ENCODE results near the gene DNAI1.
"Not testable (repeated sequence)": the region's sequence is repeated elsewhere in the genome, so short reads cannot be mapped to it uniquely, and the experiment has no call there.

Gene DNAI1

DNA sequence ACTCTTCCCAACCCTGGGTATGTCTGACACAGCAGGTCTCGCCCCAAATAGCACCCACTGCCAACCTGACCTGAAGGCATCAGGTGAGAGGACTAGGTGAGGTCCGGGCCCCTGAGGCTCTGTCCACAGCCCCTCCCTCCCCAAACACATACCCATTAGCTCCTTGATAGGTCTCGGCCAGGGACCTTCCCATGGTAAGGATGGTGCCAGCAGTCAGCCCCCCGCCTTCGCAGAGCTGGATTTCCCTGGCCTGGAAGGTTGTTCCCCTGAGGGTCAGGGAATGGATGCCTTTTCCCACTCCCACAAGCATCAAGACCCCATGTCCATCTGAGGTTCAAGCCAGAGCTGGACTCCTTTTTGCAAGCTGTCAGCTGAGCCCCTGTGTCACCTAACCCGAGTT, 61.5 kb downstream of the DNAI1 start:
- Histone ChIP-seq H3K4me1 (ENCODE audit: control insufficient read depth, insufficient read depth, low read length, unreplicated experiment) (no peaks in the 10 kb centered on the region), H3K27ac (ENCODE audit: low read depth, low read length) (no peak overlapping the region), H3K27me3 (ENCODE audit: insufficient read depth, low read length) (peaks cover 61% of the 10 kb centered on the region), H3K36me3 (ENCODE audit: insufficient read depth, low read length) (no peaks in the 10 kb centered on the region), H3K79me2 (ENCODE audit: control insufficient read depth, insufficient read depth, low read length, unreplicated experiment) (no peaks in the 10 kb centered on the region), H3K4me3 (ENCODE audit: low read depth, low read length) (no peak overlapping the region), H2AFZ (ENCODE audit: low read length, unreplicated experiment) (no peak overlapping the region)

DNA sequence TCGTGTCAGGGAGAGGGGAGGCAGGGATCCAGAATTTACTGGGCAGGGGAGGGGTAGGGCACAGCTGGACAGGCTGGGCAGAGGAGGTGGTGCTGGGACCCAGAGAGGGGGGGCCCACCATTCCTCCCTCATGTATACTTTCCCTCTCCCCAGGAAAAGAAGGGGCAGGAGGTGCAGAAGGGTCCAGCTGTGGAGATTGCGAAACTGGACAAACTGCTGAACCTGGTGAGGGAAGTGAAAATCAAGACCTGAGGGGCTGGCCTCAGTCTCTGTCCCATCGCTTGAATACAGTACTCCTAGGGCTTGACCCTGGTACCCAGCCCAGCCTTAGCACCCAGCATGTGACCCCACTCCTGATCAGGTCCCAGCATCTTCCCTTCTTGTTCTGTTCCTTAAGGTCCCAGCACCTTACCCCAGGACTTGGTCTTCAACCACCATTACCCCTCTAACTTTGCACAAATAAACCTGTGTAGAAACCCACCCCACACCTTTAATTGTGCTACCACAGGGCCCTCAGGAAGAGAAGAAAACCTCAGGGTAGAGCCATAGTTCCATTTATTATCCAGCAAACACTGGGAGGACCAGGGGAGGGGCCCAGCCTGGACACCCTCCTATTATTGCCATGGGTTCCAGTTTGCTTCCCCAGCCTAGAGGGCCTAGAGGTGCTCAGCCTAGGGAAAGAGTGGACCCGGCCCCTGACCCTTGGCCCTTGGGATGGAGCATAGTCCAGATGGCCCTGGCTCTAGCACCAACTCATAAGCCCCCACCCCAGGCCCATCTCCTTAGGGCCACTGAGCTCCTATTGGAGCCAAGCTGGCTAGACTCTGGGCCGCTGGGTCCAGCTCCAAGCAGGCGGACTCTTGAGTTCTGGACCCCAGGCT, 62.1 kb downstream of the DNAI1 start:
- no peaks in the 10 kb centered on the region for H3K4me1 ChIP-seq (ENCODE audit: control insufficient read depth, insufficient read depth, low read length, unreplicated experiment)
- H3K79me2 ChIP-seq (ENCODE audit: control insufficient read depth, insufficient read depth, low read length, unreplicated experiment) = no peaks in the 10 kb centered on the region
- no peak overlapping the region for H3K4me3 ChIP-seq (ENCODE audit: low read depth, low read length)
- H3K27me3 ChIP-seq (ENCODE audit: insufficient read depth, low read length) = peaks cover 62% of the 10 kb centered on the region
- H3K27ac ChIP-seq (ENCODE audit: low read depth, low read length) = no peak overlapping the region
- H3K36me3 ChIP-seq (ENCODE audit: insufficient read depth, low read length) = no peaks in the 10 kb centered on the region
- H2AFZ ChIP-seq (ENCODE audit: low read length, unreplicated experiment) = no peak overlapping the region

DNA sequence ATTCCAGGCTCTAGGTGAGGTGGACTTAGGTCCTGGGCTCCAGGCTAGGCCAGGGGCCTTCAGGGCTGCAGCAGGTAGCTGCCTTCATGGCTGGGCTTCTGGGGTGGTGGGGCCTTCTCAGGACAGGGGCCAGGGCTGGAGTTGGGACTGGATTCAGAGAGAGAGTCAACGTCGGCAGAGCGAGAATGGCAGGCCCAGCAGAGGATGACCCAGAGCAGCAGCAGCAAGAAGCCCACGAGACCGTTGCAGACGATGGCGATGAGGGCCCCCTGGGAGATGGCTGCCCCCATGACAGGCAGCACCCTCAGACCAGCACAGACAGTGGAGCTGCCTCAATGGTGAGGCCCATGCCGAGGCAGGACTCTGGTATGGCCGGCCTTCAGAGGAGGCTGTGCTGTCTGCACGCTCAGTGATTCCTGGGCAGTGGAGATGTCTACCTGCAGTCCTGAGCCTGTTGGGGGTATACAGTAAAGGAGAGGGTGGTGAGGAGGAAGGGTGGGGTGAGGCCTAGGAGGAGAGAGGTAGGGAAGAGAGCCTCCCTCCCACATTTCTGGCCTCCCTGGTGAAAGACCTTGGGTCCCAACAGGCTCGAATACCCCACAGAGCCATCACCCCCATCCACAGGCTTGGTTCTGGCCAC, 62.9 kb downstream of the DNAI1 start:
- Histone ChIP-seq H3K4me3 (ENCODE audit: low read depth, low read length) (no peak overlapping the region), H3K27ac (ENCODE audit: low read depth, low read length) (no peak overlapping the region), H3K36me3 (ENCODE audit: insufficient read depth, low read length) (no peaks in the 10 kb centered on the region), H2AFZ (ENCODE audit: low read length, unreplicated experiment) (no peak overlapping the region), H3K4me1 (ENCODE audit: control insufficient read depth, insufficient read depth, low read length, unreplicated experiment) (no peaks in the 10 kb centered on the region), H3K27me3 (ENCODE audit: insufficient read depth, low read length) (peaks cover 61% of the 10 kb centered on the region), H3K79me2 (ENCODE audit: control insufficient read depth, insufficient read depth, low read length, unreplicated experiment) (no peaks in the 10 kb centered on the region)

DNA sequence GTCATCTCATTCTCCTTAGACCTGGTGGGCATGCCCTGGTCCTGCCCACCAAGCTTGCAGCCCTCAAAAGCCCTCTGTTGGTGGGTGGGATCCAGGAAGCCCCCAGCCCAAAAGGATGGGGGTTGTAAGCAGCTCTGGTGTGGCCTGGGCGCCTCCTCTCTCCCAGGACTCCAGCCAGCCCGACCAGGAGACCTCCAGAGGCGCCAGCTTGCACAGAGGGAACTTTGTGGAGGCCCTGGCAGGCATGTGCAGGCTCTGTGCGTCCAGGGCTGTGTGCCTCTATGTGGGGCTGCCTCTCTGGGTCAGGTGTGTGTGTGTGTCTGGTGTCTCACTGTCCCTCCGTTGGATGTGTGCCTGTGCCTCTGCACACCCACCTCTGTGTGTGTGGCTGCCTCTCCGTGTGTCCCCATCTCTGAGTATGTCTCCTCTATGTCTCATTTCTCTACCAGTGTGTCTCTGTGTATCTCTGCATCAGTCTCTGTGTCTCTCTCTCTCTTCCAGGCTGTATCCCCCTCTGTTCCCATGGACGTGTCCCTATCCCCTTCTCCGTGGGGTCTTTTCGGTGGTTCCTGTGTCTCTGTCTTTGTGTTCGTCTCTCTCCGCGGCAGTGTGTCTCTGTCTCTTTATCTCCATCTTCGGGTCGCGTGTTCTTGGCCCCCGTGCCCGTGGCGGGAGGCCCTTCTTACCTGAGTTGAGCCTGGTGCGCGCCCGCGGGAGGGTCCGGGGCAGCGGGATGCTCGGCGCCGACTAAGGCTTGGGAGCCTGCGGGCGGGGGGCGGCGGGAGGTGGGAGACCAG, 63.7 kb downstream of the DNAI1 start:
- Histone ChIP-seq H3K4me3 (ENCODE audit: low read depth, low read length) (peak overlapping the region; percentile 69), H3K79me2 (ENCODE audit: control insufficient read depth, insufficient read depth, low read length, unreplicated experiment) (no peaks in the 10 kb centered on the region), H3K27me3 (ENCODE audit: insufficient read depth, low read length) (peaks cover 57% of the 10 kb centered on the region), H2AFZ (ENCODE audit: low read length, unreplicated experiment) (no peak overlapping the region), H3K36me3 (ENCODE audit: insufficient read depth, low read length) (no peaks in the 10 kb centered on the region), H3K4me1 (ENCODE audit: control insufficient read depth, insufficient read depth, low read length, unreplicated experiment) (no peaks in the 10 kb centered on the region), H3K27ac (ENCODE audit: low read depth, low read length) (no peak overlapping the region)

DNA sequence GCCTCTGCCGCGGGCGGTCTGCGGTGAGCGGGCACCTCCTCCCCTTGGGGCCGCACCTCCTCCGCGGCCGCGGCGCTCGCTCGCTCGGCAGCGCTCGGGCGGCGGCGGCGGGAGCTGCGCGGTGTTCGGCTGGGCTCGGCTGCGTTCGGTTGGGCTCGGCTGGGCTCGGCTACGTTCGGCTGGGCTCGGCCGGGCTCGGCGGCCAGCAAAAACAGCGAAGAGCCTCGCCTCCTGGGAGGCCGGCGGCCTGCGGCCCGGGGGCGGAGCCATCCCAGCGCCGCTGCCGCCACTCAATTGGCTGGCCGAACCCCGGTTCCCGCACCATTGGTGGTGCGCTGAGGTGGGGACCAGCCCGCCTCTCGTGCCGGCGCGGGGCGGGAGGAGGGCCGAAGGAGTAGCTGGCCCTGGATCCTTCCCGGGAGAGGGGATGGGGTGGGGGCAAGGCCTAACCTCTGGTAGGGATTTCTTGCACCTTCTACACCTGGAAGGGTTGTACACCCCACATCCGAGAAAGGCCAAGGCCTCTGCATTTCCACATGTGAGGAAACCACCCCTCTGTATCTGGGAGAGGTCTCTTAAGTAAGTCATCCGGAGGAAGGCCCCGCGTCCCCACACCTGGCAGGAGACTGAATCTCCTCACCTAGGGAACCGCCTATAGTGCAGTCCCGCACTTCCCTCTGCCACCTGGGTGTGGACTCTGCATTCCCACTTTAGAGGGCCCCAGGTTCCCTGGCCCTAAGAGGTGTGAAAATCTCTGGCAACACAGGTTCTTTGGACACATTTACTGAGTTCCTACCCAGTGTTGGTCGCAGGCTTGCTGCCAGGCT, 64.6 kb downstream of the DNAI1 start, which contains the start of gene ENHO:
Gene ENHO, minus strand, starts transcription at position 20 of the 827 bp plus-strand sequence. CDS start 1,295 bp downstream, outside the sequence.
- peak within 1 kb of the TSS; percentile 70 for H2AFZ ChIP-seq (ENCODE audit: low read length, unreplicated experiment)
- H3K4me1 ChIP-seq (ENCODE audit: control insufficient read depth, insufficient read depth, low read length, unreplicated experiment) = no peaks in the 10 kb centered on the region
- peaks cover 52% of the 10 kb centered on the region for H3K27me3 ChIP-seq (ENCODE audit: insufficient read depth, low read length)
- no peaks in the 10 kb centered on the region for H3K79me2 ChIP-seq (ENCODE audit: control insufficient read depth, insufficient read depth, low read length, unreplicated experiment)
- peak within 1 kb of the TSS; percentile 69 for H3K4me3 ChIP-seq (ENCODE audit: low read depth, low read length)
- H3K27ac ChIP-seq (ENCODE audit: low read depth, low read length) = no peak within 1 kb of the TSS
- no peaks in the 10 kb centered on the region for H3K36me3 ChIP-seq (ENCODE audit: insufficient read depth, low read length)

DNA sequence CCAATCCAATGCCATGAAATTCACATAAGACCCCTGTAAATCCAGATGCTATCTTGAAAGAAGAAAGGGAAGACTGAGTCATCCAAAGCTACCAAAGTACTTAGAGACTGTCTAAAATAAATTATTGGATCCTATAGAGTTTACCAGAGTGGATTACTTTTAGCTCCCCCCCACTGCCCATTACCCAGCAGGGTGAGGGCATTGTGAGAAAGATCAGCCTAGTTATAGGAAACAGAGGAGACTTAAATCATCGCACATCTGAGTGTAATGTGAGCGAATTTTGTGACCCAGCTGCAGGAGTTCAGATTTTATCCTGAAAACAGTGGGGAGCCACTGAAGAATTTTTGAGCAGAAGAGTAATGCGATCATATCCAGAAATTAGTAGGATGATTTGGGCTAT, 65.7 kb downstream of the DNAI1 start:
- H3K27me3 ChIP-seq (ENCODE audit: insufficient read depth, low read length) = peaks cover 48% of the 10 kb centered on the region
- no peak overlapping the region for H3K27ac ChIP-seq (ENCODE audit: low read depth, low read length)
- H2AFZ ChIP-seq (ENCODE audit: low read length, unreplicated experiment) = no peak overlapping the region
- H3K79me2 ChIP-seq (ENCODE audit: control insufficient read depth, insufficient read depth, low read length, unreplicated experiment) = no peaks in the 10 kb centered on the region
- no peak overlapping the region for H3K4me3 ChIP-seq (ENCODE audit: low read depth, low read length)
- H3K36me3 ChIP-seq (ENCODE audit: insufficient read depth, low read length) = no peaks in the 10 kb centered on the region
- H3K4me1 ChIP-seq (ENCODE audit: control insufficient read depth, insufficient read depth, low read length, unreplicated experiment) = no peaks in the 10 kb centered on the region

DNA sequence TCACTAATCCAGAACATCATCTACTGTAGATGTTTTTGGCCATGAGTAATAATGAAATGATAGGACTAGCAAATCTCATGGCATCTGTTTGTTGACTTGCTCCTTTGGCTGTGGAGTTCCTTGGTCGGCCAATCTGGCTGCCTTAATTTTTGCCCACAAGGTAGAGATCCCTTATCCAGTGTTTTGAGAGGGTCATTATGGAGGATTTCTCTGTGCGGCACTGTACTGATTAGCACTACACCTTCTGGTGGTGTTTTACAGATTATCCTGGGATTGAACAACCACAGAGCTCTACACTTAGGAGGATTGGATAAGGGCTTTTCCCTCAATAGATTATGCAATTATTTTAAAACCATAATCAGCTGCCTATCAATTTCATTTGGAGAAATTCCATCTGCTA, 67.4 kb downstream of the DNAI1 start:
- Histone ChIP-seq H3K27me3 (ENCODE audit: insufficient read depth, low read length) (peaks cover 39% of the 10 kb centered on the region), H3K4me1 (ENCODE audit: control insufficient read depth, insufficient read depth, low read length, unreplicated experiment) (no peaks in the 10 kb centered on the region), H3K79me2 (ENCODE audit: control insufficient read depth, insufficient read depth, low read length, unreplicated experiment) (no peaks in the 10 kb centered on the region), H3K36me3 (ENCODE audit: insufficient read depth, low read length) (no peaks in the 10 kb centered on the region), H2AFZ (ENCODE audit: low read length, unreplicated experiment) (no peak overlapping the region), H3K4me3 (ENCODE audit: low read depth, low read length) (no peak overlapping the region), H3K27ac (ENCODE audit: low read depth, low read length) (no peak overlapping the region)

DNA sequence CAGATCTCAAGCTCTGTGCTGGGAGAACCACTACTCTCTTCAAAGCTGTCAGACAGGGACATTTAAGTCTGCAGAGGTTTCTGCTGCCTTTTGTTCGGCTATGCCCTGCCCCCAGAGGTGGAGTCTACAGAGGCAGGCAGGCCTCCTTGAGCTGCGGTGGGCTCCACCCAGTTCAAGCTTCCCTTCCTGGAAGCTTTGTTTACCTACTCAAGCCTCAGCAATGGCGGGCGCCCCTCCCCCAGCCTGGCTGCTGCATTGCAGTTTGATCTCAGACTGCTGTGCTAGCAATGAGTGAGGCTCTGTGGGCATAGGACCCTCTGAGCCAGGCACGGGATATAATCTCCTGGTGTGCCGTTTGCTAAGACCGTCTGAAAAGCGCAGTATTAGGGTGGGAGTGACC, 73.4 kb downstream of the DNAI1 start:
- H3K4me1 ChIP-seq (ENCODE audit: control insufficient read depth, insufficient read depth, low read length, unreplicated experiment); H3K4me3 ChIP-seq (ENCODE audit: low read depth, low read length); H3K27ac ChIP-seq (ENCODE audit: low read depth, low read length); H3K79me2 ChIP-seq (ENCODE audit: control insufficient read depth, insufficient read depth, low read length, unreplicated experiment); H3K36me3 ChIP-seq (ENCODE audit: insufficient read depth, low read length); H2AFZ ChIP-seq (ENCODE audit: low read length, unreplicated experiment): not testable (repeated sequence)
- peaks cover 45% of the 10 kb centered on the region for H3K27me3 ChIP-seq (ENCODE audit: insufficient read depth, low read length)

DNA sequence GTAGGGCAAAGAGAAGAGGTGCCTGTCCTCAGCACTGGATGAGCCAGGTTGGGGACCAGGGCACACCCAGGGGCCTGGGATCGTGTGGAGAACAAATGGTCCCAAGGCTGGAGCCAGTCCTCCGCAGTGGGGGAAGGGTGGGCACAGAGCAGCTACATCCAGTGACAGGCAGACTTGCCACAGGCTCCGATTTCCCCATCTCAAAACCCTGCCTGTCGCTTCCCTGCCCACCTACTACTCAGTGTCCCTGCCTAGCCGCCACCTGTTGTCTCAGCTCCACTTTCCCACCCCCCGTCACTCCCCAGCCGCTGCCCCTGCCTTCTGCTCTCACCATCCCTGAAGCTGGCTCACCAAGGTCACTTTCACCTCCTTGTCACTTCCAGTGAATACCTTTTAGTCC, 78.1 kb downstream of the DNAI1 start:
- H3K27ac ChIP-seq (ENCODE audit: low read depth, low read length) = no peak overlapping the region
- no peaks in the 10 kb centered on the region for H3K79me2 ChIP-seq (ENCODE audit: control insufficient read depth, insufficient read depth, low read length, unreplicated experiment)
- H2AFZ ChIP-seq (ENCODE audit: low read length, unreplicated experiment) = no peak overlapping the region
- H3K4me3 ChIP-seq (ENCODE audit: low read depth, low read length) = no peak overlapping the region
- no peaks in the 10 kb centered on the region for H3K36me3 ChIP-seq (ENCODE audit: insufficient read depth, low read length)
- no peaks in the 10 kb centered on the region for H3K4me1 ChIP-seq (ENCODE audit: control insufficient read depth, insufficient read depth, low read length, unreplicated experiment)
- H3K27me3 ChIP-seq (ENCODE audit: insufficient read depth, low read length) = peaks cover 50% of the 10 kb centered on the region

DNA sequence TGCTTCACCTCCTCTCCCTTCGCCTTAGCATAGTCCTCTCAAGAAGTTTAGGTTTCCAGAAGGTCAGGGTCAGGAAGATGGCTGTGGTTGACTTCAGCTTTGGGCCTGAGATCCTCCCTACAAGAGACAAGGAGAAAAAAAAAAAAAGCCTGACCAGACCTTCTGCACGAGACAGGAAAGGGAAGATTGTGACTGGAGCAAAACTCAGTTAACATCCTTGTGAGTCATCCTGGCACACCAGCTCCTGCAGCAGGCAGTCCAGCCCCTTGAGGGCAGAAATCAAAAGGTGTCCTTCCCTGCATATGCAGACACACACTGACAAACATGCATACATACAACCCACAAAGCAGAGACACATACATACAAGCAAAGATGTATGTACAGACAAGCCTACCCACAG, 82.2 kb downstream of the DNAI1 start:
- Histone ChIP-seq H3K36me3 (ENCODE audit: insufficient read depth, low read length) (no peaks in the 10 kb centered on the region), H2AFZ (ENCODE audit: low read length, unreplicated experiment) (no peak overlapping the region), H3K27me3 (ENCODE audit: insufficient read depth, low read length) (peaks cover 35% of the 10 kb centered on the region), H3K4me1 (ENCODE audit: control insufficient read depth, insufficient read depth, low read length, unreplicated experiment) (no peaks in the 10 kb centered on the region), H3K4me3 (ENCODE audit: low read depth, low read length) (no peak overlapping the region), H3K79me2 (ENCODE audit: control insufficient read depth, insufficient read depth, low read length, unreplicated experiment) (no peaks in the 10 kb centered on the region), H3K27ac (ENCODE audit: low read depth, low read length) (no peak overlapping the region)
